ENCODE measurements around the gene DPYSL4.
"Not testable (repeated sequence)": the region's sequence is repeated elsewhere in the genome, so short reads cannot be mapped to it uniquely, and the experiment has no call there.

Gene DPYSL4

DNA sequence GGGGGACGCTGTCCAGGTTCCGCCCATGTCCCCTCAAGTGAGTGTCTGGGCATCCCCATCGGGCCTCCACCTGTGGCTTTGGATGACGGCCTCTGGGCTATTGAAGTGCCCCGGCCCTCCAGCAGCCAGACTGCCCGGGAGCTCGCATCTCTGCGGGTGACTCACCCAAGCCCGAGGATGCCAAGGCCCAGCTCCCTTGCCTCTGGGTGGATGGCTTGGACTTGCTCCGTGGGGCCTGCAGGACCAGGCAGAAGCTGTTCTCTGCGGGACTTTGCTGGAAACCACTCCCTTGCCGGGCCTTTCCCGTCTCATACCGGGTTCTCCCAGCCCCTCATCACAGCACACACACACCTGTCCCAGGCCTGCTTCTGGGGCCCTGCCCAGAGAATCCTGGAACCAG, 22.4 kb downstream of the DPYSL4 start:
- no peak for DNase-seq

DNA sequence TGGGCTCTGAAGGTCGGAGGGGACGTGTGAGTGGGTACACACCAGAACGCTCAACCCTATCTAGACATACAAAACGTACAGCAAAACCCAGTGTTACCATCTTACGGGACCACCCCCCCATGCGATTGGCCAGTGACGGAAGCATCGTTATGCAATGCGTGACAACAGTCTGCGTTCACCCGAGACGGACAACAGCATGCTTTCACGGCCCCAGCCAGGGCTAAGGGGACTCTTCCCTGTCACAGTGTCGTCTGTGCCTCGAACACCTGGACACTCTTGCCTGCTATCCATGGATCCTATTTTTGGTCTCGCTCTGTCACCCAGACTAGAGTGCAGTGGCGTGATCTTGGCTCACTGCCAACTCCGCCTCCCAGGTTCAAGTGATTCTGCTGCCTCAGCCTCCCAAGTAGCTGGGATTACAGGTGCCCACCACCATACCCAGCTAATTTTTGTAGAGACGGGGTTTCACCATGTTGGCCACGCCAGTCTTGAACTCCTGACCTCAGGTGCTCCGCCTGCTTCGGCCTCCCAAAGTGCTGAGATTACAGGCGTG, 23.3 kb downstream of the DPYSL4 start:
- no peak for DNase-seq

GRCh38 chr10:132210766-132211165, 24.0 kb downstream of the DPYSL4 start:
- no peak for DNase-seq

DNA sequence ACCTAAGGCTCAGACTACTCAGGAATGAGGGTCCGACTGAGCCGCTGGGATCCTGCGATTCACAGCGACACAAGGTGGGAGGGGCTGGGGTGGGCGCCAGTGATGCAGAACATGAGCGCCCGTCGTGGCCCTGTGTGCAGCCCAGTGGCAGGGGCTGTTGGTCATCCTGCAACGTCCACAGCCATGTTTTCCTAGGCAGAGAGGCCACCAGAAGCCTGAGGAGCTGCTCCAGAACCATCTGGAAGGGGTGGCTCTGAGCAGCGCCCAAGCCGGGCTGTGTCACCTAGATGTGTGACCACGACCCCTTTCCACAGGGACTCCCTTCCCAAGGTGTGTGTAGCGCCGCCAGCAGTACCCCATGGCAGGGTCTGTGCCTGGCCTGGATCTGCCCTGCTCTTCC, 24.5 kb downstream of the DPYSL4 start:
- DNase-seq: no peak

DNA sequence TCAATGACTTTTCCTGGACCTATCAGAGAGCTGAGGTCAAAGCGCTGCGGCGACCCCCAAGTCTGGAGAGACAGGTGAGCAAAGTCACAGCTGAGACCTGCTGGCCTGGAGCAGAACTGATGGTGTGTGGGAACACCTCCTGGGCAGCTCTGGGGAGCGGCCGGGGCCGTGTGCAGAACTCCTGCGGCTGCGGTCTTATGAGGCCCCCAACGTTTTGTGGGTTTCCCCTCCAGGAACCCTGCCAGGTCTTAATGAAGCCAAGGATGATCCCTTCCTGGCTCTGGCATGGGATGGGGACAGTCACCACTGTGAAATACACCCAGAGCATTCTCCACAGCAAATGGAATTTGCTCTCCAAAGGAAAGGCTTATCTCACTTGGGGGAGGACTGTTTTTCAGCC, 26.1 kb downstream of the DPYSL4 start:
- no peak for DNase-seq

DNA sequence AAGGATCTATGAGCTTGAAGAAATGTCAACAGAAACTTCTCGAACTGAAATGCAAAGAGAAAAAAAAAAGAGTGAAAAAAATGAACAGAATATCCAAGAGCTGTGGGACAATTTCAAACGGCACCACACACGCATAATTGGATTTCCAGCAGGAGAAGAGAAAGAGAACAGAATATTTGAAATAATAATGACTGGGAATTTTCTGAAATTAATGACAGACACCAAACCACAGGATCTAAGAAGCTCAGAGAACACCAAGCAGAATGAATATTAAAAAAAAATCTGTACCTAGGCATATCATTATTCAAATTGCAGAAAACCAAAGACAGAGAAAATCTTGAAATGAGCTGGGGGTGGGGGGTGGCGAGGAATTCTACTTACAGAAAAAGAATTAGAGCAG, 27.2 kb downstream of the DPYSL4 start:
- no peak for DNase-seq

DNA sequence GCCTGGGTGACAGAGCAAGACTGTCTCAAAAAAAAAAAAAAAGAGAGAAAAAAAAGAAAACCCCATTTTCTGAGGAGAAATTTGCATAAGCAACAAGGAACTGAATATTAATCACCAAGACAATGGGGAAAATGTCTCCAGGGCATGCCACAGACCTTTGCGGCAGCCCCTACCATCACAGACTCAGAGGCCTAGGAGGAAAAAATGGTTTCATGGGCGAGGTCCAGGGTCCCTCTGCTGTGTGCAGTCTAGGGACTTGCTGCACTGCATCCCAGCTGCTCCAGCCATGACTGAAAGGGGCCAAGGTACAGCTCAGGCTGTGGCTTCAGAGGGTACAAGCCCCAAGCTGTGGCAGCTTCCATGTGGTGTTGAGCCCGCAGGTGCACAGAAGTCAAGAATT, 29.7 kb downstream of the DPYSL4 start:
- DNase-seq: not testable (repeated sequence)

GRCh38 chr10:132219486-132219885, 32.7 kb downstream of the DPYSL4 start:
- no peak for DNase-seq

DNA sequence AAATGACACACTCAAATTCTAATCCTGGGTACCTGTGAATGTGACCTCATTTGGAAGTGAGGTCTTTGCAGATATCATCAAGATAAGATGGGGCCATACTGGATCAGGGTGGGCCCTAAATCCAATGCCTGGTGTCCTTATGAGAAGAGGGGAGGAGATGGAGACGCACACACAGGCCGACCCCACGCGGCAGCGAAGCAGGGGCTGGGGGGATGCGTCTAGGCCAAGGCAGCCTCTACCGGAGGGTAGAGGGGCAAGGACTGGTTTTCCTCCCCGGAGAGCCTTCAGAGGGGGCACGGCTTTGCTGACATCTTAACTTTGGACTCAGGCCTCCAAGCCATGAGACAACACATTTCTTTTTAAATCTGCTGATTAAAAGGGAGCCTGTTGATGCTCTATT, 33.3 kb downstream of the DPYSL4 start:
- no peak for DNase-seq

DNA sequence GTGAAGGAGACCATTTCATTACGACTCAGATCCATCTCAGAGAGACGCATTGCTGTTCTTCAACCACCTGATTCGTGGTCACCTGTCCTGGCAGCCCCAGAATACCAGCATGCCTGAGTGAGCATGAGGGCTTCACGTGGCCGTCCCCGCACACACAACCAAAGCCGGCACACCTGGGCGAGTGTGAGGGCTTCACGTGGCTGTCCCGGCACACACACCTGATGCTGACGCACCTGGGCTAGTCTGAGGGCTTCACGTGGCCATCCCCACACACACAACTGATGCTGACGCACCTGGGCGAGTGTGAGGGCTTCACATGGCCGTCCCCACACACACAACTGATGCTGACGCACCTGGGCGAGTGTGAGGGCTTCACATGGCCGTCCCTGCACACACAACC, 34.2 kb downstream of the DPYSL4 start:
- not testable (repeated sequence) for DNase-seq

- no peak for DNase-seq
These were observed 36.0 kb downstream of the DPYSL4 start for GRCh38 chr10:132222726-132223125.

DNA sequence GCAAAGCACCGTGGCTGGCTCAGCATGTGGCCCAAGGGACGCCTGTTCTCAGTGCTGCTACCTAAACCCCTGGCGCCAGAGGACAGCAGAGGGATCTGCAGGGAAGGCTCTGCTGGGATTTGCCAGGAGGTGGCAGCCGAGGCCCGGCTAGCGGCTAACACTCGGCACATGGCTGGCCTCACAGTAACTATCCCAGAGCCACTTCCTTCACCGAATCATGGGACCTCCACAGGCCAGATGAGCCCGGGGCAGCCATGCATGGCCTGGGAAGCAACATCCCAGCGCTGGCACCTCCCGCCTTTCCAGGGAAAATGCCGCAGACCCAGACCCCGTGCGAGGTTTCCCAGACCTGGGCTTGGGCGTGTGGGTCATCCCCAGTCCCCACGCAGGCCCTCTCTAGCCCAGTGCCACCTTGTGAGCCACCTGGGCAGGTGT, 36.4 kb downstream of the DPYSL4 start:
- DNase-seq: peak; percentile 84

DNA sequence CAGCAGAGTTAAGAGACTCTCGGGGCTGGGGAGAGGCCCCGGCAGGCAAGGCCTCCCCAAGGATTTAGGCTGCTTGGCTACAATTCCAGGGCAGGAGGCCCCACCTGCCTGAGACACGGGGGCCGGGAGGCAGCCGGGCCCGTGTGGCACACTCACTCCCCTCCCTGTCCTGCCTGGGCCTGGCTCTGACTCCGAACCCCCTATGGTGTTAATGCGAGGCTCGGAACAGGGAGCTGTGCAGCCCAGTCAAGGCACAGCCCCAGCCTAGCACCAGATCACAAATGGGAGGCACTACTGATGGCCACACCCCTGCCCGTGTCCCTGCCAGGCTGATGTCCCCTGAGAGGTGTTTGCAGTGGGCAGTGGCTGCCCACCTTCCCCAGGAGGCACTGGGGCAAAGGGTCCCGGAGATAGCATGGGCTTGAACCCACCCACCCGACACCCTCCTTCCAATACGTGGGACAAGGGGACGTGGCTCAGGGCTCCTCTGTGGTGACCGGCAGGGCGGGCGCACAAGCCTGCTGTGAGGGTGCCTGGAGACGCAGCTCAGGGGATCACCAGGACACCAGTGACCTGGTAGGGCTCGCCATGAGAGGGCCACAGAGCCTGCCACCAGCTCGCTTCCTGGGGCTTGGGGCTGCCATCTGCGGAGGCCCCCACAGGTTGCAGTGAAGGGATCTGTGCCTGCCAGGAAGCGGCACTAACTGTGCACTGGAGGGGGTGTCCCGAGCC, 37.0 kb downstream of the DPYSL4 start:
- DNase-seq: no peak

GRCh38 chr10:132224343-132225072, 37.8 kb downstream of the DPYSL4 start:
- DNase-seq: no peak

DNA sequence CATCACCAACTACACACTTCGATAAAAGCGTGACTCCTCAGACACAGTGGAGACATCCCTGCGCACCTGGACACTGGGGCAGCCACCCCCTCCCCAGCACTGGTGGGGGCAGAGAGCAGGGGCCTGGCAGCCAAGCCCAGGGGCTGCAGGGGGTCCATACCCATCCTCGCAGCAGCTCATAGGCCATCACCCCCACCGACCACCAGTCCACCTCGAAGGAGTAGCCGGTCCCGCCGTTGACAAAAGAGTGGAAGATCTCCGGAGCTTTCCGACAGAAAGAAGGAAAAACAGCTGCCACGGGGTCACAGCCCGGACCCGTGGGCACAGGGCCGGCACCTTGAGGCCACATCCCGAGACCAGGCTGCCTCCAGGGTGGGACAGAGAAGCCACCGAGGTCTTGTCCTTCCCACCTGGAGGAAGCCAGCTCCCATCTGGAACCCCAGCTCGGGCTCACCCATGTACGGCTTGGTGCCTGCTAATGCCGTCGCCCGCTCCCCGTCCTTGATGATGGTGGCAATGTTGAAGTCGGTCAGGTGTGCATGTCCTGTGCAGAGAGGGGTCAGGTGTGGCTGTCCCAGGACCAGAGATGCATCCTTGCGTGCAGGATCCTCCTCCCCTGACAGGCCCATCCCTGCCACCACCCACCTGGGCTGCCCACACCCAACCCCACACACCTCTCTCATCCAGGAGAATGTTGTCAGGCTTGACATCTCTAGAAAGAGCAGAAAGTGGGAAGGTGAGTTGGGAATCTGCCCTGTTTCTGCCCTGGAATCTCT, 38.5 kb downstream of the DPYSL4 start:
- DNase-seq: no peak

- DNase-seq: no peak
These were observed 39.1 kb downstream of the DPYSL4 start for GRCh38 chr10:132225849-132226205.

DNA sequence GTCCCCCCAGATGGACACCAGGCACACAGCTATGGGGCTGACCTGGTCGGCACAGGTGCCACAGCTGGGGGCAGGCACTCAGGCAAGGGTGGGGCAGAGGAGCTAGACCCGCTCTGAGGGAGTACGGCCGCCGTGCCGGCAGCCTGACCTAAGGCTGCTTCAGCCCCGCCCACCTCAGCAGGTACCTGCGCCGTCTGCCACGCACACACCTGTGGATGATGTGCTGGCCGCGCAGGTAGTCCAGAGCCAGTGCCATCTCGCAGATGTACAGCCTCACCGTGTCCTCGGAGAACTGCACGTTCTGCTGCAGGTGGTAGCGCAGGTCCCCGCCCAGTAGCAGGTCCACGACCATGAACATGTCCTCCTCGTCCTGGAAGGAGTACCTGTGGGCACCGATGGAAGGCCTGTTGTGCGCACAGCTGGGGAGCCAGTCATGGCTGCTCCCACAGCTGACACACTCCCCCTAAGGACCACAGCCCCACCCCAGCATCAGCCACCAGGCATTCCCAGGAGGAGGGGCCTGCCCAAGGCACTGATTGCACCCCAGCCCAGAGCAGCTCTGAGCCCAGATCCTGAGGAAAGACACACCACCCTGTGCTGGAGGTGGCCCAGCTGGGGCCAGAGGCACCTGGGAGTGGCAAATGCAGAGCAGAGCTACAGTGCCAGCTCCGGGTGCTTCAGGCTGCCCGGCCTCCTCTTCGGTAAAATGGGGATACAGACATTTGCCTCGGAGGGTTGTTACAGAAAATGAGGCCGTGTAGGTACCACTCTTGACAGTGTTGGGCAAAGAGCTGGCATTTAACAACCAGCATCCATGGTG, 40.0 kb downstream of the DPYSL4 start:
- no peak for DNase-seq

DNA sequence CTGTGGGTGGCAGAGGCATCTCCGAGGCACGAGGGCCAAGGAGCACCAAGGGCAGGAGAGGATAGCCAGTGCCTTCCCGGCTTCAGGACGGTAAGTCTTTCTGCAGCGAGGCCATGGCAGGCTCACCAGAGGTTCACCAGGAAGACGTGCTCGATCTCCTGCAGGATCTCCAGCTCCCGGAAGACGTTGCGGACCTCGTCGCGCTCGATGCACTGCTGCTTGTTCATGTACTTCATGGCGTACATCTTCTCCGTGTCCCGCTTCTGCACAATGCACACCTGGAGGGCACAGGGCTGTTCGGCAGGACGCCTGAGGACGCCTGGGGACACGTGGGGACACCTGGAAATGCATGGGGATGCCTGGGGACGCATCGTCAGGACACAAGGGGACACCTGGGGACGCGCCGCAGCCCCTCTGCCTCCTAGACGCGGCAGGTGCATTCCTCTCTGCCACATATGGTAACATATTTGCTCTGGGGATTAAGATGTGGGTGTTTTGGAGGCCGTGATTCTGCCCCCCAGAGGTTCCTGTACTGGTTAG, 41.2 kb downstream of the DPYSL4 start:
- no peak for DNase-seq

DNA sequence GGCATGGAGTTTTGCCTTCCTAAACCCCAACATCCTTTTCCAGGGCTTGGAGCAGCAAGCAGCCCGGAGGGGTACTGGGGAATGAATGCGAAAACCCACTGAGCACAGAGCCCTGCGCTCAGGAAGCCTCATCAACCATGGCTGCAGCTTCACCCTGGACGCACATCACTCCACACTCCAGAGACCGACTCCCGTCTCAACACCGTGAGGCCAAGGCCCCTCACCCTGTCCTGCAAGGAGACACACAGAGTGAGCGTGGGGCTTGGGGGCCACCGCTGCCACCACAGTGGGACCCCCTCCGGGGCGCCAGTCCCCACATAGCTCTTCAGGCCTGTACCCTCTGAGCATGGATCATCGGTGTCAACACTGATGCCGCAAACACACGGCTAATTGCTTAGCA, 41.9 kb downstream of the DPYSL4 start:
- DNase-seq: no peak

DNA sequence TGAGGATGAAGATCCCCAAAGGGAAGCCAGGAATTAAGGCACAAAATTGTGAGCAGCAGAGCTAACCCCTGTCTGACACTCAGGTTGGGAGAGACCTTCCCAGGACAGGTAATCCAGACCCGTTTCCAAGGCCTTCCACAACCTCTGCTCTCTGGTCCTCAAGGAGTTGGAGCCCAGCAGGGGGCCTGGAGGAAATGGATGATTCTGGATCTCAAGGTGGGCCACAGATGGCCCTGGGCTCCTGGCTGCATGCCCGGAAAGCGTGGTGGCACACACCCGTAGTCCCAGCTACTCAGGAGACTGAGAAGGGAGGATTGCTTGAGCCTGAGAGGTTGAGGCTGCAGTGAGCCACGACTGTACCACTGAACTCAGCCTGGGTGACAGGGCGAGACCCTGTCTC, 42.3 kb downstream of the DPYSL4 start:
- DNase-seq: no peak

DNA sequence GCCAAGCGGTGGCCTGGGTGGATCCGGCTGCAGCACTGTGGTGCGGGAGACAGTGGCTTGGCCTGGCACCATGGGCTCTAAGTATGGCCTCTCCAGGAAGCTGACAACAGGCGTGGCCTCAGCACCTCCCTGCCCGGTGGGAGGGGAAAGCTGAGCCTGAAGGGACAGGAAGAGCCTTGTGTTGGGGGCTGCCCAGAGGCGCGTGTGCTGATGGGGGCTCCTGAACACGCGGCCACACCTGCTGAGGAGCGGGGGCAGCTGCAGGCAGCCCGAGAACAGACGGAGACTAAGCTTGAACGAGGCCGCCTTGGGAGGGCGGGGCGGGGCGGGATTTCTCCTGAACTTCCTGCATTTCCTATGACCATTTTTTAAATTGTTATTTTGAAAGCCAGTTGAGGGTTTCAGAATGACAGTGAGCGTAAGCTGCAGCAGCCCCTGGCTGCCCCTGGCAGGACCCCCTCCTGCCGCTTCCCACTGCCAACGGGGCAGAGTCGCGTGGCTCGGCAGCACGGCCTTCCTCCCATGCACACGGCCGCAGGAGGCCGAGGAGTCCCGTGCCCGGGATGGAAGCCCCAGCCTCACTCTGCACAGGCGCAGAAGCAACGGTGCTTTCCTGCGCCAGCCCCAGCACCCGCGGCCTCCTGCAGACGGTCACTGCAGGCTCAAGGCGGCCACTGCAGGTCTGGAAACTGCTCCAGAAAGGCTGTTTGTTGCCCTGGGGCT, 43.2 kb downstream of the DPYSL4 start:
- no peak for DNase-seq

Data from kidney glomerular epithelial cell (primary cell).